Stomach smooth muscle (tissue), 2 donors: ENCODE results near the gene ALDH18A1.

ENCODE experiments used
- H3K27ac ChIP-seq: one replicate; pipeline ENCODE4 v1.7.0; 2013; ENCODE audit warnings: mild to moderate bottlenecking, low read length, inconsistent platforms
- H3K27me3 ChIP-seq, 2 donors: one replicate each; pipeline ENCODE4 v1.7.0; 2013; ENCODE audit warnings: low read length in 2 of 2; ENCODE audit not compliant: insufficient read depth in 2 of 2, control insufficient read depth in 1 of 2
- H3K36me3 ChIP-seq, 2 donors: one replicate each; pipeline ENCODE4 v1.7.0; 2013; ENCODE audit warnings: low read length in 2 of 2; ENCODE audit not compliant: control insufficient read depth in 2 of 2, insufficient read depth in 2 of 2
- H3K4me1 ChIP-seq: one replicate; pipeline ENCODE4 v1.7.0; 2013; ENCODE audit warnings: low read length; ENCODE audit not compliant: control insufficient read depth, insufficient read depth
- H3K4me3 ChIP-seq, 2 donors: one replicate each; pipeline ENCODE4 v1.7.0; 2013; ENCODE audit warnings: low read length in 2 of 2
- H3K9ac ChIP-seq, 2 donors: one replicate each; pipeline ENCODE4 v1.7.0; 2013; ENCODE audit warnings: low read length in 2 of 2, mild to moderate bottlenecking in 1 of 2
- H3K9me3 ChIP-seq, 2 donors: one replicate each; pipeline ENCODE4 v1.7.0; 2013; ENCODE audit warnings: low read length in 2 of 2; ENCODE audit not compliant: control insufficient read depth in 2 of 2
- donor health status: healthy.
- donor health status: Pancreatic carcinoma.

ALDH18A1 gene

GRCh38 chr10:95656291-95657164 lies at the start of gene ALDH18A1:
Gene ALDH18A1 (minus strand): TSS chr10:95656711. CDS start chr10:95653377, 3,334 bp downstream.
- Histone ChIP-seq H3K9me3 (no peaks in the 10 kb centered on the region), H3K4me3 (peak within 1 kb of the TSS; percentile 71 to 88), H3K4me1 (peaks cover 16% of the 10 kb centered on the region), H3K27ac (no peak within 1 kb of the TSS), H3K36me3 (peaks cover 3 to 4% of the 10 kb centered on the region in 2 donors), H3K9ac (peak within 1 kb of the TSS; percentile 69 to 75), H3K27me3 (no peaks in the 10 kb centered on the region)

DNA sequence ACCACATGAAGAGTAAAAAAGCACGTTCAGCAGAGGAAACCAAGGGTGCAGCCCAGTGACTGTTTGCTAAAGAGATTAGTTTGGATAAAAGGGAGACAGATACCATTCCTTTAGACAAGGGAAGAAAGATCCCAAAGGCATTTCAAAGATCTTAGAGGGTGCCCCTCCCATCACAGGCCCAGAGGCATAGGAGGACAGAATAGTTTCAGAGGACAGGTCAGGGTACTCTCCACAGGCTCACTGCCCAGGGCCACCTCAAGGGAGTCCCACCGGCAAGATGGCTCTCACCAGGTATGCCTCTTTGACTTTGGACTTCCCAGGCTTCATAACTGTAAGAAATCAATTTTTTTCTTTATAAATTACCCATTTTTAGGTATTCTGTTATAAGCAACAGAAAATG lies 41.9 kb upstream of the ALDH18A1 start:
- Histone ChIP-seq H3K27me3 (no peaks in the 10 kb centered on the region), H3K4me1 (no peaks in the 10 kb centered on the region), H3K9ac (no peak overlapping the region), H3K4me3 (no peak overlapping the region), H3K9me3 (no peaks in the 10 kb centered on the region), H3K36me3 (no peaks in the 10 kb centered on the region), H3K27ac (no peak overlapping the region)

DNA sequence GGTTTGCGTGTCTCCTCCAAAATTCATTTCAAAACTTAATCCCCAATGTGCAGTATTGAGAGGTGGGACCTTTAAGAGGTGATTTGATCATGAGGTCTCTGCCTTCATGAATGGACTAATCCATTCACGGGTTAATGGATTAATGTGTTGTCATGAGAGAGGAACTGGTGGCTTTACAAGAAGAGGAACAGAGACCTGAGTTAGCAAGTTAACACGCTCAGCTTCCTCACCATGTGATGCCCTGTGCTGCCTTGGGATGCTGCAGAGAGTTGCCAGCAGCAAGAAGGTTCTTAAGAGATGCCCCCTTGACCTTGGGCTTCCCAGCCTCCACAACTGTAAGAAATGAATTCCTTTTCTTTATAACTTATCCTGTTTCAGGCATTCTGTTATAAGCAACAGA lies 40.9 kb upstream of the ALDH18A1 start:
- no peak overlapping the region for H3K9ac ChIP-seq
- H3K4me3 ChIP-seq = no peak overlapping the region
- H3K27ac ChIP-seq = no peak overlapping the region
- no peaks in the 10 kb centered on the region for H3K9me3 ChIP-seq
- no peaks in the 10 kb centered on the region for H3K27me3 ChIP-seq
- peaks cover 9% of the 10 kb centered on the region for H3K4me1 ChIP-seq
- H3K36me3 ChIP-seq = no peaks in the 10 kb centered on the region

- no peaks in the 10 kb centered on the region for H3K9me3 ChIP-seq
- H3K27ac ChIP-seq = no peak overlapping the region
- H3K4me3 ChIP-seq = peak overlapping the region in 1 of 2 donors; percentile 98
- H3K4me1 ChIP-seq = peaks cover 13% of the 10 kb centered on the region
- peaks cover 3 to 11% of the 10 kb centered on the region in 2 donors for H3K36me3 ChIP-seq
- no peak overlapping the region for H3K9ac ChIP-seq
- H3K27me3 ChIP-seq = no peaks in the 10 kb centered on the region
Observed at GRCh38 chr10:95694665-95695064, 38.2 kb upstream of the ALDH18A1 start.

DNA sequence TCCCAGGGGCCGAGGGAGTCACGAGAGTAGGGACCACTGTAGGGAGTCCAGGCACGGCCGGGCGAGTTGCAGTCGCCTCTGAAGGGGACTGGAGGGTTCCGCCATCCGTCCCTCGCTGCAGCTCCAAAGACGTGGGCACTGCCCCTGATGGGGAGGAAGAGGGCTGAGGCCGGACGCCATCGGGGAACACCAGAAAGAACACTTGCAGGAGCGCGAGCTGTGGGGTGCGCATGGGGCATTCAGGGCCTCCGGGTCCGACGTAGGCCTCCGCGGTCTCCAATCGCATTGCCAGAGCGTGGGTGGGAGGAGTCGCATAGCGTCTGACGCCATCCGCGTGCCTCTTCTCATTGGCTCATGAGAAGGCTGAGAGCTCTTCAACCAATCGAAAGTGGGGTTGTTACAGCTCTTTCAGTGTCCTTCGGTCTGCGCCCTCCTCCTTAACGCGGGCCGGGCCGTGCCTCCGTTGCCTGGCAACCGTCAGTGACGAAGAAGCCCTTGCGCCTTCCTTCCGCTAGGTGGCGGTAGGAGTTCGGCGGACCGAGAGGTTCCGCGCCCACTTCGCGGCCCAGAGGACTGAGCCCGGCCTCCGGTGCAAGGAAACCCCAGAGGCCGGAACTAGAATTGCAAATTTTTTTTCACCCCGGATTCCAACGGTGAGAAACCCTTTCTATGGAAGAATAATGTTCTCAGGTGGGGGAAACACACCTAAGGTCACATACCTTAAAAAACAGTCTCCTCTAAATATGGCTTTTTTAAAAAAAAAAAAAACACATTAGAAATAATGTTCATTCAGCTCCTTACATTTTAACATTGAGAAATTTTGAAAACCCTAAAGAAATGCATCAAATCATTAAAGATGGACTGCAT lies 37.4 kb upstream of the ALDH18A1 start, which contains the start of gene TCTN3:
TCTN3 (minus strand) TSS at position 260 of the 867 bp plus-strand sequence; CDS start at position 232, 28 bp downstream.
- no peaks in the 10 kb centered on the region for H3K9me3 ChIP-seq
- H3K4me1 ChIP-seq = peaks cover 13% of the 10 kb centered on the region
- H3K27me3 ChIP-seq = no peaks in the 10 kb centered on the region
- peak within 1 kb of the TSS; percentile 96 for H3K9ac ChIP-seq
- H3K4me3 ChIP-seq = peak within 1 kb of the TSS; percentile 98 to 100
- H3K36me3 ChIP-seq = peaks cover 3 to 12% of the 10 kb centered on the region in 2 donors
- peak within 1 kb of the TSS; percentile 78 for H3K27ac ChIP-seq

DNA sequence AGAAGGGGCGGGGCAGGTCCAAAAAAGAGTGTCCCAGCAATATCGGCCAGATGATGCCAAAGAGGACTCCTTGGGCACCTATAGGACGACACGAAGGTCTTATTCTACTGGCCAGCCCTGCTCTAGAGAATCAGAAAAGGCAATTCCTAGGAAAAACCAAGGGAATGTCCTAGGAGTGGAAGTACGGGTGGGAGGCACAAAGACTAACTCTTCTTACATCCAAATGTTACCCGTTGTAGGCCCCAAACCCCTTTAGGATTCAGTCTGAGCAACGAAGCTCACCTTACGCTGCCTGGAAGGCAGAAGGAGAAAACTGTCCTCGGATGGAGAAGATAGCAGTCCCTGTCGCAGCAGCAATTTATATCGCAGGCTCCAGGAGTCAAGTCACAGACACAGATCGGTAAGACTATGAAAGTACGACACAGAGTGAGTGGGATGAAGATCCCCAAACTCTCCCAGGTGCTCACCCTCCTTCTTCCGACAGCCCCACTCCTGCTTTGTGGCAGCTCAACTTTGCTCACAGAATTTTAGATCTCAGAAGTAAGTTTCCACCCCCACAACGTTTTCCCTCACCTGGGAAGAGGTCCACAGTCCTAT lies 36.7 kb upstream of the ALDH18A1 start:
- Histone ChIP-seq H3K4me1 (peaks cover 13% of the 10 kb centered on the region), H3K4me3 (peak overlapping the region; percentile 98 to 100), H3K9me3 (no peaks in the 10 kb centered on the region), H3K9ac (peak overlapping the region; percentile 96), H3K27me3 (no peaks in the 10 kb centered on the region), H3K27ac (peak overlapping the region; percentile 78), H3K36me3 (peaks cover 3 to 13% of the 10 kb centered on the region in 2 donors)

- Histone ChIP-seq H3K4me3 (no peak overlapping the region), H3K9ac (no peak overlapping the region), H3K9me3 (no peaks in the 10 kb centered on the region), H3K27me3 (no peaks in the 10 kb centered on the region), H3K4me1 (peaks cover 13% of the 10 kb centered on the region), H3K27ac (no peak overlapping the region), H3K36me3 (peaks cover 13 to 25% of the 10 kb centered on the region in 2 donors)
Observed at GRCh38 chr10:95691281-95691680, 34.8 kb upstream of the ALDH18A1 start.

- peaks cover 13% of the 10 kb centered on the region for H3K4me1 ChIP-seq
- H3K27ac ChIP-seq = no peak overlapping the region
- H3K9ac ChIP-seq = no peak overlapping the region
- H3K27me3 ChIP-seq = no peaks in the 10 kb centered on the region
- no peaks in the 10 kb centered on the region for H3K9me3 ChIP-seq
- H3K36me3 ChIP-seq = peaks cover 22 to 35% of the 10 kb centered on the region in 2 donors
- no peak overlapping the region for H3K4me3 ChIP-seq
Observed at GRCh38 chr10:95688648-95689047, 32.1 kb upstream of the ALDH18A1 start.

DNA sequence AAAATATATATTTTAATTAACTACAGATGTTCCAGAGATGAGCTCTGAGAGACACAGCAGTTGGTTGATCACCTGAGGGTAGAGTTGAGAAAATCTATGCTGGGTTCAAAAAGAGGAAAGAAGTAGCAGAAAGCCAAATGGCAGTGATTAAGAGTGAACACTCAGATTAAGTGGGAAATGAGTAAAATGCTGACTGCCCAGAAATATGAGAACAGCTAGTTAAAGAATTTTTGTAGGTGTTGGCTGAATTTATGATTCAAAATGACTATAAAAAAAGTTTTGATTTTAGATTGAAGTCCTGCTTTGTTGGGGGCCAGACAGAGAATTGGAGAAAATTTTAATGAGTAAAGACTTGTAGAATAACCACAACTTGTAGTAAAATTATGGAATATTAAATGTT lies 27.5 kb upstream of the ALDH18A1 start:
- Histone ChIP-seq H3K9ac (no peak overlapping the region), H3K27ac (no peak overlapping the region), H3K9me3 (no peaks in the 10 kb centered on the region)

GRCh38 chr10:95675403-95676116 lies 19.0 kb upstream of the ALDH18A1 start:
- Histone ChIP-seq H3K9me3 (no peaks in the 10 kb centered on the region), H3K36me3 (peaks cover 11 to 23% of the 10 kb centered on the region in 2 donors), H3K4me3 (no peak overlapping the region), H3K4me1 (no peaks in the 10 kb centered on the region), H3K9ac (no peak overlapping the region), H3K27ac (no peak overlapping the region), H3K27me3 (no peaks in the 10 kb centered on the region)

More for the DNA sequence above, 27.5 kb upstream of the ALDH18A1 start:
- Histone ChIP-seq H3K27me3 (no peaks in the 10 kb centered on the region), H3K4me3 (no peak overlapping the region), H3K36me3 (peaks cover 41 to 43% of the 10 kb centered on the region in 2 donors), H3K4me1 (no peaks in the 10 kb centered on the region)
